Calu3 (cell line): Measurements from ENCODE around the gene ST7L. TPM values are rescaled to one million over a fixed set of nuclear protein-coding genes. Genes with fewer than 3 reads are reported as not detected.

Experiments
- BruUV-seq: library from RNA; stranded (reverse); fragments of 400-500 nt; replicated peaks from 2 replicates; lab custom pipeline; 2021; lab: Mats Ljungman, UMichigan
- CTCF ChIA-PET: fragments of 300-600 bp; sonication (Branson Sonifier 250); formaldehyde crosslinking; loops from one replicate; lab custom pipeline; 2022; ENCODE audit warnings: antibody characterized with exemption; lab: Charles Lee
- DNase-seq: peaks from one replicate; pipeline ENCODE4 v3.0.0; 2022
- H3K27ac Mint-ChIP-seq: one replicate; pipeline ENCODE4 v1.8.0; 2022; ENCODE audit warnings: mixed read lengths; ENCODE audit not compliant: unreplicated experiment
- H3K27me3 Mint-ChIP-seq: one replicate; pipeline ENCODE4 v1.8.0; 2022; ENCODE audit warnings: mixed read lengths; ENCODE audit not compliant: unreplicated experiment
- H3K36me3 Mint-ChIP-seq: one replicate; pipeline ENCODE4 v1.8.0; 2022; ENCODE audit warnings: mild to moderate bottlenecking, moderate library complexity, mixed read lengths; ENCODE audit not compliant: insufficient read depth, unreplicated experiment
- H3K4me1 Mint-ChIP-seq: one replicate; pipeline ENCODE4 v1.8.0; 2022; ENCODE audit warnings: mild to moderate bottlenecking, low read depth, mixed read lengths; ENCODE audit not compliant: unreplicated experiment
- H3K4me3 Mint-ChIP-seq: one replicate; pipeline ENCODE4 v1.8.0; 2022; ENCODE audit warnings: mild to moderate bottlenecking, low read depth, moderate library complexity, mixed read lengths; ENCODE audit not compliant: unreplicated experiment
- H3K9me3 Mint-ChIP-seq: one replicate; pipeline ENCODE4 v1.8.0; 2022; ENCODE audit warnings: low read depth, mixed read lengths; ENCODE audit not compliant: unreplicated experiment
- intact Hi-C: fragments of 100-400 bp; cut with micrococcal nuclease; formaldehyde crosslinking; loops from one replicate; pipeline ENCODE4 v1.10.0; 2022; ENCODE audit not compliant: unreplicated experiment
- total RNA-seq: library from RNA; stranded (reverse); gene quantifications from 2 replicates; pipeline ENCODE4 v1.2.3, GENCODE V29; 2022
- TF ChIP-seq, protein P1 (sequence below): fragments of 200-600 bp; IDR thresholded peaks from one replicate; pipeline ENCODE4 v1.8.0; 2022; ENCODE audit warnings: antibody characterized with exemption; ENCODE audit not compliant: unreplicated experiment

Gene ST7L
- total RNA-seq, 1 experiment from 2014 or later = 15.9 TPM

DNA sequence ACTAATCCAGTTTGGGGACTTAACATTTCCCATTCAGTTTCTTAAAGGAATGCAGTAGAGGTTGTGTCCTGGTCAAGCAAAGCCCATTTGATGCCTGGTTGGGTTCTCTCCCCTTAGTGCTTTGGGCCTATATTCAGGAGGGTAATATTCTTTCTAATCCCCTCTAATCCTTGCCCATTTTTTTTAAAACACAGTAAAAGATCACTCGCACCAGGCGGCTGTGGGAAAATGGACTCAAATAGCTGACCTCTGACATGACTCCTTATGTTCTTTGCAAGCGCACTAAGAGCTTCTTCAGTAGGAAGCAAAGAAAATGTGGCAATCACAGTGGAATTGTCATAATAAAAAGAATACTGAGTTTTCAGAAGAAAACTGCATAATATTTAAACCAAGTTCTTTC is 60.3 kb downstream of the ST7L start:
- H3K4me1 Mint-ChIP-seq = no peaks in the 10 kb centered on the region
- H3K36me3 Mint-ChIP-seq = peaks cover 5% of the 10 kb centered on the region
- H3K4me3 Mint-ChIP-seq = no peak overlapping the region
- H3K9me3 Mint-ChIP-seq = no peaks in the 10 kb centered on the region
- intact Hi-C loops = no loop called here
- CTCF ChIA-PET = no interaction called here
- no peak for DNase-seq
- BruUV-seq = no TSS peak
- H3K27me3 Mint-ChIP-seq = no peaks in the 10 kb centered on the region
- no peak overlapping the region for H3K27ac Mint-ChIP-seq
- TF ChIP-seq, protein P1, sequence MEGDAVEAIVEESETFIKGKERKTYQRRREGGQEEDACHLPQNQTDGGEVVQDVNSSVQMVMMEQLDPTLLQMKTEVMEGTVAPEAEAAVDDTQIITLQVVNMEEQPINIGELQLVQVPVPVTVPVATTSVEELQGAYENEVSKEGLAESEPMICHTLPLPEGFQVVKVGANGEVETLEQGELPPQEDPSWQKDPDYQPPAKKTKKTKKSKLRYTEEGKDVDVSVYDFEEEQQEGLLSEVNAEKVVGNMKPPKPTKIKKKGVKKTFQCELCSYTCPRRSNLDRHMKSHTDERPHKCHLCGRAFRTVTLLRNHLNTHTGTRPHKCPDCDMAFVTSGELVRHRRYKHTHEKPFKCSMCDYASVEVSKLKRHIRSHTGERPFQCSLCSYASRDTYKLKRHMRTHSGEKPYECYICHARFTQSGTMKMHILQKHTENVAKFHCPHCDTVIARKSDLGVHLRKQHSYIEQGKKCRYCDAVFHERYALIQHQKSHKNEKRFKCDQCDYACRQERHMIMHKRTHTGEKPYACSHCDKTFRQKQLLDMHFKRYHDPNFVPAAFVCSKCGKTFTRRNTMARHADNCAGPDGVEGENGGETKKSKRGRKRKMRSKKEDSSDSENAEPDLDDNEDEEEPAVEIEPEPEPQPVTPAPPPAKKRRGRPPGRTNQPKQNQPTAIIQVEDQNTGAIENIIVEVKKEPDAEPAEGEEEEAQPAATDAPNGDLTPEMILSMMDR = no peak

- Mint-ChIP-seq H3K27ac (no peak overlapping the region), H3K4me1 (no peaks in the 10 kb centered on the region), H3K9me3 (no peaks in the 10 kb centered on the region), H3K4me3 (no peak overlapping the region), H3K36me3 (peaks cover under 1% of the 10 kb centered on the region), H3K27me3 (no peaks in the 10 kb centered on the region)
- CTCF ChIA-PET = no interaction called here
- intact Hi-C loops = no loop called here
- no peak for DNase-seq
- TF ChIP-seq, protein P1 = no peak
- BruUV-seq = no TSS peak
Observed at GRCh38 chr1:112557385-112557784, 61.6 kb downstream of the ST7L start.

DNA sequence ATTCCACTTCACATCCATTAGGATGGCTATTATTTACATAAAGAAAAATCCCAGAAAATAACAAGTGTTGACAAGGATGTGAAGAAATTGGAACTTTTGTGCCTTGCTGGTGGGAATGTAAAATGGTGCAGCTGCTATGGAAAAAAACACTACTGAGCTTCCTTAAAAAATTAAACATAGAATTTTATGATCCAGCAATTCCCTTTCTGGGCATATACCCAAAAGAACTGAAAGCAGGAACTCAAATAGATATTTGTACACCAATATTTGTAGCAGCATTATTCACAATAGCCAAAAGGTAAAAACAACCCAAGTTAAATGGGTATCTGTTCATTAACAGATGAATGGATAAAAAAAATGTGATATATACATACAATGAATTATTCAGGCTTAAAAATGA is 64.5 kb downstream of the ST7L start:
- intact Hi-C loops = no loop called here
- no peaks in the 10 kb centered on the region for H3K4me1 Mint-ChIP-seq
- no peak for DNase-seq
- H3K4me3 Mint-ChIP-seq = no peak overlapping the region
- no peak overlapping the region for H3K27ac Mint-ChIP-seq
- H3K27me3 Mint-ChIP-seq = no peaks in the 10 kb centered on the region
- BruUV-seq = no TSS peak
- TF ChIP-seq, protein P1 = no peak
- no peaks in the 10 kb centered on the region for H3K36me3 Mint-ChIP-seq
- CTCF ChIA-PET = no interaction called here
- no peaks in the 10 kb centered on the region for H3K9me3 Mint-ChIP-seq

DNA sequence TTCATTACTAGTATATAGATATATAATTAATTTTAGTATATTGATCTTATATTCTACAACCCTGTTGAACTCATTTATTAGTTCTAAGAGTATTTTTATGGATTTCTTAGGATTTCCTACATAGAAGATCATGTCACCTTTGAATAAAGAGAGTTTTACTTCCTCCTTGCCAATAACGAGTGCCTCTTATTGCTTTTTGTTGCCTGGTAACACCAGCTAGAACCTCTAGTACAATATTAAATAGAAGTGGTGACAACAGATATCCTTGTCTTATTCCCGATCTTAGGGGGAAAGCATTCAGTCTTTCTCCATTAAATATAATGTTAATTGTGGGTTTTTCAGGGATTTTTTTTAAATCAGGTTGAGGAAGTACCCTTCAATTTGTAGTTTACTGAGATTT is 69.4 kb downstream of the ST7L start:
- no peak for DNase-seq
- peaks cover 17% of the 10 kb centered on the region for H3K4me1 Mint-ChIP-seq
- no peaks in the 10 kb centered on the region for H3K9me3 Mint-ChIP-seq
- intact Hi-C loops = no loop called here
- no peak overlapping the region for H3K27ac Mint-ChIP-seq
- H3K27me3 Mint-ChIP-seq = no peaks in the 10 kb centered on the region
- H3K36me3 Mint-ChIP-seq = no peaks in the 10 kb centered on the region
- CTCF ChIA-PET = no interaction called here
- H3K4me3 Mint-ChIP-seq = no peak overlapping the region
- TF ChIP-seq, protein P1 = no peak
- no TSS peak for BruUV-seq
